Smooth muscle cell (in vitro differentiated cells): ENCODE measurements around the gene EHBP1. TPM values are rescaled to one million over a fixed set of nuclear protein-coding genes. Genes with fewer than 3 reads are reported as not detected.

Experiments used
- DNase-seq: peaks from one replicate; lab custom pipeline; 2025; ENCODE audit not compliant: unreplicated experiment; lab: John Stamatoyannopoulos, UW
- H2AFZ ChIP-seq: fragments of 200-600 bp; sonication (generic); 2 replicates; pipeline ENCODE4 v1.6.0; 2016; ENCODE audit warnings: antibody characterized with exemption, low read depth, mild to moderate bottlenecking
- H3F3A ChIP-seq: fragments of 200-600 bp; sonication (generic); 2 replicates; pipeline ENCODE4 v1.6.0; 2017; ENCODE audit warnings: antibody characterized with exemption, low read depth
- H3K27ac ChIP-seq: fragments of 200-600 bp; sonication (generic); 2 replicates; pipeline ENCODE4 v1.5.1; 2016; ENCODE audit warnings: low read depth, mild to moderate bottlenecking
- H3K27me3 ChIP-seq: fragments of 200-600 bp; sonication (generic); 2 replicates; pipeline ENCODE4 v1.6.1; 2016; ENCODE audit warnings: low read depth, mild to moderate bottlenecking
- H3K36me3 ChIP-seq: fragments of 200-600 bp; sonication (generic); 2 replicates; pipeline ENCODE4 v1.5.1; 2016; ENCODE audit warnings: low read depth
- H3K4me1 ChIP-seq: fragments of 200-600 bp; sonication (generic); 2 replicates; pipeline ENCODE4 v1.5.1; 2016; ENCODE audit warnings: low read depth
- H3K4me2 ChIP-seq: fragments of 200-600 bp; sonication (generic); 2 replicates; pipeline ENCODE4 v1.6.0; 2016; ENCODE audit warnings: mild to moderate bottlenecking
- H3K4me3 ChIP-seq: fragments of 200-600 bp; sonication (generic); 2 replicates; pipeline ENCODE4 v1.5.1; 2016; ENCODE audit warnings: mild to moderate bottlenecking
- H3K79me2 ChIP-seq: fragments of 200-600 bp; sonication (generic); 2 replicates; pipeline ENCODE4 v1.6.0; 2016; ENCODE audit warnings: low read depth, mild to moderate bottlenecking
- H3K9ac ChIP-seq: fragments of 200-600 bp; sonication (generic); 2 replicates; pipeline ENCODE4 v1.6.0; 2016; ENCODE audit warnings: low read depth
- H3K9me3 ChIP-seq: fragments of 200-600 bp; sonication (generic); replicated peaks from 2 replicates; pipeline ENCODE4 v1.5.1; 2016; ENCODE audit warnings: low read depth
- H4K20me1 ChIP-seq: fragments of 200-600 bp; sonication (generic); 2 replicates; pipeline ENCODE4 v1.6.0; 2016; ENCODE audit warnings: low read depth
- WGBS: methylation state at CpG from one replicate; pipeline ENCODE4 v1.1.7; 2016; ENCODE audit warnings: low lambda C conversion rate; 5-methylcytosine and 5-hydroxymethylcytosine counted together
- polyA plus RNA-seq: library from polyadenylated mRNA; unstranded; fragments of >200 nt; fragmentation: Nextera tagmentation; extraction: Ambion mirVana; gene quantifications from 2 replicates; pipeline ENCODE4 v1.2.1, GENCODE V29; 2016
- total RNA-seq: library from RNA; depleted of rRNA; stranded (reverse); fragments of >200 nt; gene quantifications from 2 replicates; pipeline ENCODE4 v1.2.3, GENCODE V29; 2014
- TF ChIP-seq, protein P1 (sequence below): fragments of 200-600 bp; sonication (generic); IDR thresholded peaks from 2 replicates; pipeline ENCODE4 v1.5.1; 2017; ENCODE audit warnings: borderline replicate concordance, mild to moderate bottlenecking, antibody characterized with exemption; ENCODE audit not compliant: insufficient read depth, poor library complexity, severe bottlenecking

The EHBP1 gene
- total and polyA plus RNA-seq, 2 experiments from 2014 or later: 9.3 to 45.9 TPM

DNA sequence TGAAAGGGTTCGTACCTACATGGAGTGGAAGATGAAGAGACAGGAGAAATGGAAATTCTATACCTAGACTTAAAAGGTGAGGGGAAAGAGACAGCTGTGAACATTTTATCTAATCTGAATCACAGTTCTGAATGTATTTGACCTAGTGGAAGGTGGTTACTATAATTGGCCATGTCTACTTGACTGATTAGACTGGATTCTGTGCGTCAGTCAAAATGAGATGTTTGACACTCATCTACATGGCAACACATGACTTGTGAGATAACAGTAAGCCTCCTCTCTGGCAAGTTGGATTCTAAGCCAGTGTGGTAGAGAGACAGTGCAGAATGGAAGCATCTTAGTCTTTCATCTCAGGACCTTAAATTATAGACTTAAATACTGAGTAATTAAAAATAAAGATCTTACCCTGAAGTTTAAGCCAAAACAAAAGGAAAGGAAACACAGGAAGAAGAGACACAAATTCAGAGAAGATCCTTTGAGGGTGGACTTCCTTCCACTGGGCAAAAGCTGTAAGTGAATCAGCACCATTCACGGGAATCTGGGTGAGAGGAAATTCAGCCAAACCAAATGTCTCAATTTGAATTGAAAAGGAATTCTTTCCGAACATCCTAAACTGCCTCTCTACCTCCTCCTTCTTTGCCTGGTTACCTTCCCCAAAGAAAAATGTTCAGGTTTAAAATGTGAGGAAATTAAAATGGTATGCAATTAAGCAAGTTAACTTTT is 121.6 kb downstream of the EHBP1 start:
- H3F3A ChIP-seq: no peaks in the 10 kb centered on the region

DNA sequence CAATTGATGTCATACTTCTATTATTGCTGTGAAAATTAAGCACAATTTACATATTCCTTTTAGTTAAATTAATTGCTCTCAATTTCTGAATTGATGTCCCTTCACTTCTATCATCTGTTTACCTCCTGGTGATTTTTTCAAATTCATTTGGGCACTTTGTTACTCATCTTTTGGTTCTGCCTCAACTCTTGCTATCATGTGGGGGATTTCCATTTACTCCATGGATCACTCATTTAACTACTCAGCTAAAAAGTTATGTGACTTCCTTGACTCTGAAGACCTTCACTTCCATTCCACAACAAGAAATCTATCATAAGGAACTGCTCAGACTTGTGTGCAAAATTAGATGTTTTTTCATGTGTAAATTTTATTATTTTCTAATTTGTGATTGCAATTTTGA is 126.2 kb downstream of the EHBP1 start:
- H4K20me1 ChIP-seq: no peaks in the 10 kb centered on the region
- peaks cover 38% of the 10 kb centered on the region for H3K36me3 ChIP-seq
- H3K4me1 ChIP-seq: no peaks in the 10 kb centered on the region
- H2AFZ ChIP-seq: no peak overlapping the region
- H3K9ac ChIP-seq: no peak overlapping the region
- H3K27ac ChIP-seq: no peak overlapping the region
- no peaks in the 10 kb centered on the region for H3F3A ChIP-seq
- no peaks in the 10 kb centered on the region for H3K79me2 ChIP-seq
- H3K4me2 ChIP-seq: no peak overlapping the region
- peaks cover 21% of the 10 kb centered on the region for H3K9me3 ChIP-seq
- DNase-seq: no peak
- no peaks in the 10 kb centered on the region for H3K27me3 ChIP-seq
- TF ChIP-seq, protein P1, sequence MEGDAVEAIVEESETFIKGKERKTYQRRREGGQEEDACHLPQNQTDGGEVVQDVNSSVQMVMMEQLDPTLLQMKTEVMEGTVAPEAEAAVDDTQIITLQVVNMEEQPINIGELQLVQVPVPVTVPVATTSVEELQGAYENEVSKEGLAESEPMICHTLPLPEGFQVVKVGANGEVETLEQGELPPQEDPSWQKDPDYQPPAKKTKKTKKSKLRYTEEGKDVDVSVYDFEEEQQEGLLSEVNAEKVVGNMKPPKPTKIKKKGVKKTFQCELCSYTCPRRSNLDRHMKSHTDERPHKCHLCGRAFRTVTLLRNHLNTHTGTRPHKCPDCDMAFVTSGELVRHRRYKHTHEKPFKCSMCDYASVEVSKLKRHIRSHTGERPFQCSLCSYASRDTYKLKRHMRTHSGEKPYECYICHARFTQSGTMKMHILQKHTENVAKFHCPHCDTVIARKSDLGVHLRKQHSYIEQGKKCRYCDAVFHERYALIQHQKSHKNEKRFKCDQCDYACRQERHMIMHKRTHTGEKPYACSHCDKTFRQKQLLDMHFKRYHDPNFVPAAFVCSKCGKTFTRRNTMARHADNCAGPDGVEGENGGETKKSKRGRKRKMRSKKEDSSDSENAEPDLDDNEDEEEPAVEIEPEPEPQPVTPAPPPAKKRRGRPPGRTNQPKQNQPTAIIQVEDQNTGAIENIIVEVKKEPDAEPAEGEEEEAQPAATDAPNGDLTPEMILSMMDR: no peak
- no peak overlapping the region for H3K4me3 ChIP-seq

More for the DNA sequence above, 121.6 kb downstream of the EHBP1 start:
- peaks cover 24% of the 10 kb centered on the region for H4K20me1 ChIP-seq
- no peak for DNase-seq
- no peaks in the 10 kb centered on the region for H3K9me3 ChIP-seq
- no peak overlapping the region for H3K4me3 ChIP-seq
- no peak overlapping the region for H3K9ac ChIP-seq
- no peaks in the 10 kb centered on the region for H3K27me3 ChIP-seq
- no peaks in the 10 kb centered on the region for H3K79me2 ChIP-seq
- WGBS: 87% methylated on average over 4 of the region's 4 CpGs
- no peak overlapping the region for H2AFZ ChIP-seq
- H3K4me1 ChIP-seq: no peaks in the 10 kb centered on the region
- TF ChIP-seq, protein P1: no peak
- peaks cover 15% of the 10 kb centered on the region for H3K36me3 ChIP-seq
- no peak overlapping the region for H3K27ac ChIP-seq
- no peak overlapping the region for H3K4me2 ChIP-seq

DNA sequence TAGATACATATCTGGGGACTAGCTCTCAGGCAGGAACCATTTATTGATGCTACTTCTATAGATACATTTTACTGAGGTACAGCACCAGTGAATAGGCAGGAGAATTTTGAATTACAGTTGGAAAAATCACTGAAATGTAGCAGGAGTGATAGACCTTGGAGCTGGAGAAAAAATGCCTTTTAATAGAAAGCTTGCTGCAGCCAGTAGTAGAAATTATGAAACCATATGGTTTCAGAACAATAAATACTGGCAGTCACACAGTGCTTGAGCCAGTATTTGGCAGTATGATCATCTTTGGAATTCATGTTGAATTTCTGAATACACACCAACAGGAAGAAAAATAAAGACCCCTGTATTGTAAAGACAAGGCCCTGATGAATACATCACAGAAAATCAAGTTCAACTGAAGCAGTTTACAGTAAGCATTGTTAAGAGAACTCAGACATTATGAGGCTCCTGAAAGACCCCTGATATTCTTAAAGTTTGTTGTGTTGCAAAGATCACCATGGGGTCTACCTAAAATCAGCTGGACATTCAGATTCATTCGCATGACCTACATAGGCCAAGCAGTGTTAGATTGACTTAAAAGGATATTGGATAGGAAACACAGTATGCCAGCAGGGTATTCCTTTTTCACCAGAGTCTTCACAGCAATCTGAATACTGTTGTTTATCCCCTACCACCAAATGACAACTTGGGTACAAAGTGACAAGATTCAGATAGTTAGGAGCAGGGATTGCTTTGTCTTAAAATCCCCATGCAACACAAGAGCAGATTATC is 139.0 kb downstream of the EHBP1 start:
- Histone ChIP-seq H3K27ac (no peak overlapping the region), H3K27me3 (no peaks in the 10 kb centered on the region), H3K4me3 (no peak overlapping the region), H3K9ac (no peak overlapping the region), H4K20me1 (no peaks in the 10 kb centered on the region), H3K4me2 (no peak overlapping the region), H3F3A (no peaks in the 10 kb centered on the region), H3K4me1 (no peaks in the 10 kb centered on the region), H3K9me3 (peaks cover 13% of the 10 kb centered on the region), H3K79me2 (no peaks in the 10 kb centered on the region), H3K36me3 (peaks cover 7% of the 10 kb centered on the region), H2AFZ (no peak overlapping the region)
- WGBS: 100% methylated on average over 1 of the region's 1 CpG
- TF ChIP-seq, protein P1: no peak
- DNase-seq: no peak
